ENCODE data around the gene DICER1. TPM values are rescaled to one million over a fixed set of nuclear protein-coding genes. Genes with fewer than 3 reads are reported as not detected.

DICER1 gene
- total RNA-seq, 2 donors from 2014 or later: 47.7 to 85.0 TPM

DNA sequence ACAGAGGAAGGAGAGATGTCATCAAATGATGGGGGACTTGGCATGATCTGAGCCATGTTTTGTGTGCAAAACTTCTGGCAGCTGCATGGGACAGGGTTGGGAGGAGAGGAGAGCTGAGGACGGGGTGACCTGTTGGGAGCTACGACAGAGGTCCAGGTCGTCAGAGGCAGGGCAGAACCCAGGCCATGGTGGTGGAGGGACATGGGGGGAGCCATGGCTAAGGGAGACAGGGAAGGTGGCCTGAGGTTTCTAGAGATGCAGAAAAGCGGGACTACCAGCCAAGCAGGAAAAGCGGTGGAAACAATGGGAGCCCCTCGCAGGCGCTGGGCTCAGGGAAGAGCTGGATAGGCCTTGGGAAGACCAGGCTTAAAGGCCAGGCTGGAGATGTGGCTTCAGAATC, 88.3 kb downstream of the DICER1 start:
- intact Hi-C loops (cut with DNase I): no loop called here
- no peaks in the 10 kb centered on the region for H3K36me3 ChIP-seq (replicated peaks in 1 of 2; ENCODE audit: insufficient read depth in 1 of 2, low read depth in 2 of 2)
- no peaks in the 10 kb centered on the region for H3K27me3 ChIP-seq
- no peak overlapping the region for H3K27ac ChIP-seq
- H3K9me3 ChIP-seq: no peaks in the 10 kb centered on the region
- 61 to 63% methylated on average over 7 of the region's 7 CpGs for WGBS, 2 donors
- H3K4me1 ChIP-seq: no peaks in the 10 kb centered on the region
- no peak for ATAC-seq
- TF ChIP-seq, protein P1, sequence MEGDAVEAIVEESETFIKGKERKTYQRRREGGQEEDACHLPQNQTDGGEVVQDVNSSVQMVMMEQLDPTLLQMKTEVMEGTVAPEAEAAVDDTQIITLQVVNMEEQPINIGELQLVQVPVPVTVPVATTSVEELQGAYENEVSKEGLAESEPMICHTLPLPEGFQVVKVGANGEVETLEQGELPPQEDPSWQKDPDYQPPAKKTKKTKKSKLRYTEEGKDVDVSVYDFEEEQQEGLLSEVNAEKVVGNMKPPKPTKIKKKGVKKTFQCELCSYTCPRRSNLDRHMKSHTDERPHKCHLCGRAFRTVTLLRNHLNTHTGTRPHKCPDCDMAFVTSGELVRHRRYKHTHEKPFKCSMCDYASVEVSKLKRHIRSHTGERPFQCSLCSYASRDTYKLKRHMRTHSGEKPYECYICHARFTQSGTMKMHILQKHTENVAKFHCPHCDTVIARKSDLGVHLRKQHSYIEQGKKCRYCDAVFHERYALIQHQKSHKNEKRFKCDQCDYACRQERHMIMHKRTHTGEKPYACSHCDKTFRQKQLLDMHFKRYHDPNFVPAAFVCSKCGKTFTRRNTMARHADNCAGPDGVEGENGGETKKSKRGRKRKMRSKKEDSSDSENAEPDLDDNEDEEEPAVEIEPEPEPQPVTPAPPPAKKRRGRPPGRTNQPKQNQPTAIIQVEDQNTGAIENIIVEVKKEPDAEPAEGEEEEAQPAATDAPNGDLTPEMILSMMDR (IDR thresholded peaks at IDR 0.05): no peak
- no peak for TF ChIP-seq POLR2A (IDR thresholded peaks at IDR 0.05)
- no peak for DNase-seq
- no peak overlapping the region for H3K4me3 ChIP-seq

DNA sequence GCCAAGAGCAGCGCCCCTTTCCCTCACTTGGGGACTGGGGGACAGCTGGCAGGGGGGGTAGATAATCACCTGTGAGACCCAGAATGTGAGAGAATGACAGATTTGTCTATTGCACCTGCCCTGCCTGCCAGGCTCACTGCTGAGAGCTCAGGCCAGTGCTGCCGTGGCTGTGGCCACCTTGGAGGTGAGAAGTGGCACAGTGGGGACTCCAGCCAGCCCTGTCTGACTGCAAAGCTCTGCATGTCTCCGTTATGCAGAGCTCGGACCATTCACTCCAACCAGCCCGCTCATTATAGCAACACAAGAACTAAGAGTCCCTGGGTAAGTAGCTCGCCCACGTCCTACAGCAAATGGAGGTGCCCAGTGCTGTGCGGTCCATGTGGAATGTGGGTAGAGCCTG, 88.8 kb downstream of the DICER1 start:
- Histone ChIP-seq H3K27me3 (no peaks in the 10 kb centered on the region), H3K36me3 (replicated peaks in 1 of 2; ENCODE audit: insufficient read depth in 1 of 2, low read depth in 2 of 2) (no peaks in the 10 kb centered on the region), H3K4me3 (no peak overlapping the region), H3K9me3 (no peaks in the 10 kb centered on the region), H3K4me1 (no peaks in the 10 kb centered on the region), H3K27ac (no peak overlapping the region)
- no peak for TF ChIP-seq POLR2A (IDR thresholded peaks at IDR 0.05)
- TF ChIP-seq, protein P1 (IDR thresholded peaks at IDR 0.05): no peak
- DNase-seq (no peak), ATAC-seq (no peak)
- 69 to 70% methylated on average over 7 to 8 of the region's 8 CpGs for WGBS, 2 donors
- intact Hi-C loops (cut with DNase I): no loop called here

DNA sequence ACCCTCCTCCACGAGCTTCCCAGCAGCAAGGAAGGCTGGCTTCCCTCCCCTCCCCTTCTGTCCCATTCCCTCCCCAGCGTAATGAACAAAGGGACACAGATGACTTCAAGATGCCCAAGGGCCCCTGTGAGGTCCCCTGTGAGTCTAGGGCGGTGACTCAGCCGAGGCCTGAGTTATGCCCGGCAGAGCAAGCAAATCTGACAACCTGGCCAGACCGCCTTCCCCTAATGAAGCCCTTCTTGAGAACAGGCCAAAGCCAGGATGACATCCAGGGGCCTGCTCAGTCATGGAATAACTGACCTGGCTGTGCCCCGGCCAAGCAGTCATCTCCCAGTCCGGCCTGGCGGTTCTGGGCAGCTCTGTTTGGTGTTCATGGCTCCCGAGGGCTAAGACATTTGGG, 89.2 kb downstream of the DICER1 start:
- H3K27ac ChIP-seq: no peak overlapping the region
- H3K36me3 ChIP-seq (replicated peaks in 1 of 2; ENCODE audit: insufficient read depth in 1 of 2, low read depth in 2 of 2): no peaks in the 10 kb centered on the region
- no peak for TF ChIP-seq POLR2A (IDR thresholded peaks at IDR 0.05)
- TF ChIP-seq, protein P1 (IDR thresholded peaks at IDR 0.05): no peak
- no peaks in the 10 kb centered on the region for H3K4me1 ChIP-seq
- H3K4me3 ChIP-seq: no peak overlapping the region
- H3K27me3 ChIP-seq: no peaks in the 10 kb centered on the region
- WGBS, 2 donors: 61 to 73% methylated on average over 10 of the region's 10 CpGs
- DNase-seq: no peak
- no peak for ATAC-seq
- intact Hi-C loops (cut with DNase I): no loop called here
- no peaks in the 10 kb centered on the region for H3K9me3 ChIP-seq

DNA sequence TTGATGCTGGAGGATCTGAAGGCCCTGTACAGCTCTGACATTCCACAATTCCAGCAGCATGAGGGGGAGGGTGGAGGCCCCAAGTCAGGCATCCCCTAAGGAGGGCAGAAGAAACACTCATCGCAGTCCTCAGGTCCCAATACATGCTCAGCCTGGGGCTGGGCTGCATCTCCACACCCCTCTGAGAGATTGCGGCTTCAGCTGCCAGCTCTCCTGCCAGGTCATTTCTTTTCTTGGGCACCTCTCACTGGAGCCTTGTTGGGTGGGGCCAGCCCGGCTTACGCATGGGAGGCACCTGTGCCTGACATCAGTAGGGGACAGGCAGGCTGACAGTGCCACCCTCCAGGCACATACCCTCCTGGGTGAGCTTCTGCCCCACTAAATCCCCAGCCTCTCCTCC, 89.8 kb downstream of the DICER1 start:
- TF ChIP-seq POLR2A (IDR thresholded peaks at IDR 0.05): no peak
- TF ChIP-seq, protein P1 (IDR thresholded peaks at IDR 0.05): no peak
- Histone ChIP-seq H3K27me3 (no peaks in the 10 kb centered on the region), H3K4me3 (no peak overlapping the region), H3K4me1 (no peaks in the 10 kb centered on the region), H3K36me3 (replicated peaks in 1 of 2; ENCODE audit: insufficient read depth in 1 of 2, low read depth in 2 of 2) (no peaks in the 10 kb centered on the region), H3K9me3 (no peaks in the 10 kb centered on the region), H3K27ac (no peak overlapping the region)
- intact Hi-C loops (cut with DNase I): no loop called here
- WGBS, 2 donors: 95 to 97% methylated on average over 3 to 4 of the region's 4 CpGs
- ATAC-seq (no peak), DNase-seq (no peak)

DNA sequence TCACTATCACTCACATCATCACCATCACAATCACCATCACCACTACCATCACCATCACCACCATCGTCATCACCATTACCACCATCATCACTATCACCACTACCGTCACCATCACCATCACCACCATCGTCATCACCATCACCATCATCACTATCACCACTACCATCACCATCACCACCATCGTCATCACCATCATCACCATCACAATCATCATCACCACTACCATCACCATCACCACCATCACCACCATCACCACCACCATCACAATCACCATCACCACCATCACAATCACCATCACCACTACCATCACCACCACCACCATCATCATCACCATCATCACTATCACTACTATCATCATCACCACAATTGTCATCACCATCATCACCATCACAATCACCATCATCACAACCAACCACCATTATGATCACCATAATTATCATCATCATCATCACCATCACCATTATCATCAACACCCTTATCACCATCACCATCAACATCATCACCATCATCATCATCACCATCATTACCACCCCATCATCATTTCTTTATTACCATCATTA, 90.8 kb downstream of the DICER1 start:
- H3K36me3 ChIP-seq (replicated peaks in 1 of 2; ENCODE audit: insufficient read depth in 1 of 2, low read depth in 2 of 2): no peaks in the 10 kb centered on the region
- DNase-seq (no peak), ATAC-seq (no peak)
- no peaks in the 10 kb centered on the region for H3K4me1 ChIP-seq
- no peak overlapping the region for H3K27ac ChIP-seq
- 87 to 88% methylated on average over 4 of the region's 4 CpGs for WGBS, 2 donors
- intact Hi-C loops (cut with DNase I): no loop called here
- TF ChIP-seq, protein P1 (IDR thresholded peaks at IDR 0.05): no peak
- no peak for TF ChIP-seq POLR2A (IDR thresholded peaks at IDR 0.05)
- no peaks in the 10 kb centered on the region for H3K9me3 ChIP-seq
- no peaks in the 10 kb centered on the region for H3K27me3 ChIP-seq
- no peak overlapping the region for H3K4me3 ChIP-seq
